ENCODE data around the gene PDS5B.
"Not testable (repeated sequence)": the region's sequence is repeated elsewhere in the genome, so short reads cannot be mapped to it uniquely, and the experiment has no call there.

PDS5B gene

DNA sequence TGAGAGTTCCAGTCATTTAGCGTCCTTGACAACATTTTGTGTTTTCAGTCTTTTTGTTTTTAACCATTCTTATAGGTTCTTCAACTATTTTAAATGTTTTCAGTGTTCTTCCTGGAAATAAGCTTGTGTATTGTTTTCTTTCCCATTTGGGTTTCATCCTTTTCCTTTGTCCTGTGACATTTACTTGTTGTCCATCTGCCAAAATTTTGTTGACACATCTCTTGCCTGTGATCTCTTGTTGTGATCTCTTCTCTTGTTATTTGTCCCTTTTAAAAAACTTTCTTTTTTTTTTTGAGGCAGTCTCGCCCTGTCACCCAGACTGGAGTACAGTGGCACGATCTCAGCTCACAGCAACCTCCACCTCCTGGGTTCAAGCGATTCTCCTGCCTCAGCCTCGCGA is 96.5 kb downstream of the PDS5B start:
- Histone ChIP-seq H3K4me3 (ENCODE audit: low read depth in 1 of 2, low read length in 1 of 2) (no peak overlapping the region), H3K4me1 (ENCODE audit: control insufficient read depth in 1 of 2, insufficient read depth in 1 of 2, low read depth in 1 of 2, low read length in 1 of 2) (no peaks in the 10 kb centered on the region), H3K27me3 (no peaks in the 10 kb centered on the region), H3K27ac (no peak overlapping the region), H3K36me3 (peaks cover 11% of the 10 kb centered on the region), H3K9me3 (no peaks in the 10 kb centered on the region)
- no peak for TF ChIP-seq CTCF (IDR thresholded peaks at IDR 0.05)

DNA sequence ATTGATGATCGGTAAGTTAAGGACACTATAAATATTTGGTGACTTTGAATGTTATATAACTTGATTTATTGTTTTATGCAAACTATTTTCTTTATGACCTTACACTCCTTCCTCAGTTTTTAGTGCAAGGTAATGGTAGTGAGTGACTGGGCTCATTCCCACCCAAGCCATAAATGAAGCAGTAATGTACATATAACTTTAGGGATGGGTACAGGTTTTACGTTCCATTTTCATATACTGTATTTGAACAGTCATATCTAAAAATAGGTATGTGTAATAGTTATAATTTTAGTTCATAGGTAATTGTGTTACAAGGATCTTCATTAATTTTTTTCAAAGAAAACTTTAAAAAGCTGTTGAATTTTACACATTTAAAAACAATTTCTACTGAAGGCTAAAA is 101.0 kb downstream of the PDS5B start:
- Histone ChIP-seq H3K27ac (no peak overlapping the region), H3K9me3 (no peaks in the 10 kb centered on the region), H3K4me1 (ENCODE audit: control insufficient read depth in 1 of 2, insufficient read depth in 1 of 2, low read depth in 1 of 2, low read length in 1 of 2) (no peaks in the 10 kb centered on the region), H3K36me3 (peaks cover 30% of the 10 kb centered on the region), H3K4me3 (ENCODE audit: low read depth in 1 of 2, low read length in 1 of 2) (no peak overlapping the region), H3K27me3 (no peaks in the 10 kb centered on the region)
- no peak for TF ChIP-seq CTCF (IDR thresholded peaks at IDR 0.05)

DNA sequence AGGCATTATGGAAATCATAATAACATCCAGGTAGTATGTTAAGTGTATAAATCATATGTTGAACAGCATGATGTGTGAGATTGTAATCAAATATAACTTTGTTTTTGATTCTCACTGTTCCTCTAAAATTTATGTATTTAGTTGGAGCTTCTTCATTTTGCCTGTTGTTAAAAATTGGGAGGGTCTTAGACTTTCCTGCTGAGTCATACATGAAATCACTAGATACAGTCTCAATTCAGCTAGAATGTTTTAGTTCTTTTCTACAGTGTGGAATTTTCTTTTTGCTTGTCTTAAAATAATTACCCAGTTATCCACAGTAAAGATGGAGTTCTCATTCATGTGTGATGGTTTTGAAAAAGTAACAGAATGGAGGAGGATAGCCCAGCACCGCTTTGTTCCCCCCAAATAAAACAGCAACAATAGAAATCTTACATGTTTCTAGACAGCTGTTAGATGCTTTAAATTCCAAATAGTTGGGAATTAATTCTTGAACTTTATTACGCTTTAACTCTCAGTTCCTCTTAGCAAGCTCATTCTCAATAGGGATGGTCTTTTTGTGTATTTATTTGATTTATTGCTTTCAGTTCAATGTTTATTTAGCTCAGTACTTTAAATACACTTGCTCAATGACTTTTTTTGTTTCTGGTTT is 109.5 kb downstream of the PDS5B start:
- H3K27me3 ChIP-seq: no peaks in the 10 kb centered on the region
- H3K9me3 ChIP-seq: no peaks in the 10 kb centered on the region
- H3K4me3 ChIP-seq (ENCODE audit: low read depth in 1 of 2, low read length in 1 of 2): no peak overlapping the region
- H3K27ac ChIP-seq: no peak overlapping the region
- no peak for TF ChIP-seq CTCF (IDR thresholded peaks at IDR 0.05)
- peaks cover 32% of the 10 kb centered on the region for H3K36me3 ChIP-seq
- H3K4me1 ChIP-seq (ENCODE audit: control insufficient read depth in 1 of 2, insufficient read depth in 1 of 2, low read depth in 1 of 2, low read length in 1 of 2): no peaks in the 10 kb centered on the region

DNA sequence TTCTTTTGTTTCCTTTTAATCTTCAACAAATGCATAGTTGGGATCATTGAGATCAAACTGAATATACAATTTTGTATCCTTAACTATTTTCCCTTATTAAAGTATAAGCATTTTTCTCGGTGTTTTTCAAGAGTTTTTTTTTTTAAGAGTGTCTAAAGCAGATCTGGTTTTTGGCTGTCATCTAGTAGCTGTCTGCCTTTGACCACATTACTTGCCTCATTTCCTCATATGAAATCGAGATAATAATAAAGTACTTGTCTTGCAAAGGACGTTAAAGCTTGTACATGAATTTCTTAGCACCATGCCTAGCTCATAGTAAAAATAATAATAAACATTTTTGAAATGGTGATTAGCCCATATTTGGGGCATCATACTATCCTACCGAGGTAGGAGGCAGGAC is 121.2 kb downstream of the PDS5B start:
- Histone ChIP-seq H3K36me3 (peaks cover 56% of the 10 kb centered on the region), H3K4me1 (ENCODE audit: control insufficient read depth in 1 of 2, insufficient read depth in 1 of 2, low read depth in 1 of 2, low read length in 1 of 2) (peaks cover 0 to 10% of the 10 kb centered on the region in 2 experiments), H3K9me3 (no peaks in the 10 kb centered on the region), H3K4me3 (ENCODE audit: low read depth in 1 of 2, low read length in 1 of 2) (no peak overlapping the region), H3K27me3 (no peaks in the 10 kb centered on the region), H3K27ac (no peak overlapping the region)
- no peak for TF ChIP-seq CTCF (IDR thresholded peaks at IDR 0.05)

GRCh38 chr13:32713397-32713796 is 127.1 kb downstream of the PDS5B start:
- no peak for TF ChIP-seq CTCF (IDR thresholded peaks at IDR 0.05)
- Histone ChIP-seq H3K4me3 (ENCODE audit: low read depth in 1 of 2, low read length in 1 of 2) (no peak overlapping the region), H3K27me3 (no peaks in the 10 kb centered on the region), H3K4me1 (ENCODE audit: control insufficient read depth in 1 of 2, insufficient read depth in 1 of 2, low read depth in 1 of 2, low read length in 1 of 2) (no peaks in the 10 kb centered on the region), H3K9me3 (no peaks in the 10 kb centered on the region), H3K27ac (no peak overlapping the region), H3K36me3 (peaks cover 21% of the 10 kb centered on the region)

- not testable (repeated sequence) for H3K36me3 ChIP-seq; H3K9me3 ChIP-seq; H3K4me3 ChIP-seq (ENCODE audit: low read depth in 1 of 2, low read length in 1 of 2); H3K27me3 ChIP-seq; H3K27ac ChIP-seq
- peaks cover 7 to 11% of the 10 kb centered on the region in 2 experiments for H3K4me1 ChIP-seq (ENCODE audit: control insufficient read depth in 1 of 2, insufficient read depth in 1 of 2, low read depth in 1 of 2, low read length in 1 of 2)
These were observed 129.9 kb downstream of the PDS5B start for GRCh38 chr13:32716201-32716600.

All from neutrophil (primary cell).